Bronchial epithelial cell (primary cell): ENCODE results near the gene PLPP2. TPM values are rescaled to one million over a fixed set of nuclear protein-coding genes. Genes with fewer than 3 reads are reported as not detected.
"Not testable (repeated sequence)": the region's sequence is repeated elsewhere in the genome, so short reads cannot be mapped to it uniquely, and the experiment has no call there.

Experiments
- DNase-seq: peaks from one replicate; pipeline ENCODE4 v3.0.0-alpha.2; 2010; ENCODE audit warnings: low read depth
- FAIRE-seq: peaks from 2 replicates; lab custom pipeline; 2011; peaks lifted over from hg19 to GRCh38; lab: Jason Lieb, UNC
- H3K27me3 ChIP-seq: 2 replicates; pipeline ENCODE4 v1.5.1; 2011; ENCODE audit warnings: low read length; ENCODE audit not compliant: control insufficient read depth, insufficient read depth
- H3K36me3 ChIP-seq: 2 replicates; pipeline ENCODE4 v1.5.1; 2011; ENCODE audit warnings: low read length; ENCODE audit not compliant: control insufficient read depth, insufficient read depth
- H3K4me3 ChIP-seq: 2 replicates; pipeline ENCODE4 v1.5.1; 2011; ENCODE audit warnings: mild to moderate bottlenecking, low read depth, low read length, control low read depth
- CTCF ChIP-seq: IDR thresholded peaks from 2 replicates; pipeline ENCODE4 v1.5.1; 2011; ENCODE audit warnings: mild to moderate bottlenecking, moderate library complexity, low read length, control low read depth, inconsistent platforms; ENCODE audit not compliant: insufficient read depth, severe bottlenecking
- total RNA-seq: library from RNA; depleted of rRNA; stranded (reverse); fragments of >200 nt; gene quantifications from 2 replicates; pipeline ENCODE4 v1.2.1, GENCODE V29; 2014

Gene PLPP2
- total RNA-seq, 1 donor from 2014 or later: 39.8 TPM

- FAIRE-seq: no peak
- H3K27me3 ChIP-seq: peaks cover 1% of the 10 kb centered on the region
- DNase-seq: no peak
- H3K36me3 ChIP-seq: no peaks in the 10 kb centered on the region
- no peak overlapping the region for H3K4me3 ChIP-seq
- no peak for TF ChIP-seq CTCF
These were observed 19.3 kb downstream of the PLPP2 start for GRCh38 chr19:271856-272255.

GRCh38 chr19:270766-271318 is 20.4 kb downstream of the PLPP2 start:
- not testable (repeated sequence) for DNase-seq, H3K4me3 ChIP-seq, FAIRE-seq, H3K36me3 ChIP-seq, H3K27me3 ChIP-seq

GRCh38 chr19:269241-269640 is 22.0 kb downstream of the PLPP2 start:
- Histone ChIP-seq H3K36me3 (no peaks in the 10 kb centered on the region), H3K27me3 (peaks cover 1% of the 10 kb centered on the region), H3K4me3 (no peak overlapping the region)
- FAIRE-seq (no peak), DNase-seq (no peak)
- no peak for TF ChIP-seq CTCF

- H3K4me3 ChIP-seq: no peak overlapping the region
- FAIRE-seq (no peak), DNase-seq (no peak)
- H3K27me3 ChIP-seq: no peaks in the 10 kb centered on the region
- no peak for TF ChIP-seq CTCF
- no peaks in the 10 kb centered on the region for H3K36me3 ChIP-seq
These were observed 29.1 kb downstream of the PLPP2 start for GRCh38 chr19:262125-262524.

GRCh38 chr19:256804-257203 is 34.4 kb downstream of the PLPP2 start:
- H3K36me3 ChIP-seq, H3K4me3 ChIP-seq, FAIRE-seq, H3K27me3 ChIP-seq, DNase-seq: not testable (repeated sequence)

GRCh38 chr19:252421-253186 is 38.6 kb downstream of the PLPP2 start:
- H3K4me3 ChIP-seq, FAIRE-seq, DNase-seq, H3K27me3 ChIP-seq, H3K36me3 ChIP-seq: not testable (repeated sequence)

- no peak for TF ChIP-seq CTCF
- no peaks in the 10 kb centered on the region for H3K36me3 ChIP-seq
- no peaks in the 10 kb centered on the region for H3K27me3 ChIP-seq
- H3K4me3 ChIP-seq: no peak overlapping the region
- FAIRE-seq (no peak), DNase-seq (no peak)
These were observed 44.7 kb downstream of the PLPP2 start for GRCh38 chr19:246551-246950.

GRCh38 chr19:245900-246299 is 45.3 kb downstream of the PLPP2 start:
- not testable (repeated sequence) for FAIRE-seq, H3K36me3 ChIP-seq, DNase-seq, H3K27me3 ChIP-seq
- H3K4me3 ChIP-seq: peak overlapping the region; percentile 1
